Activated B cell treated with CpG ODN at 0.5 μM for 24 hours (primary cell): ENCODE results near the gene RRP1. TPM values are rescaled to one million over a fixed set of nuclear protein-coding genes. Genes with fewer than 3 reads are reported as not detected.

ENCODE experiments used
- ATAC-seq: fragments of 200-7000 bp; cut with Tn5 transposase; one replicate; pipeline ENCODE4 v1.10.0; 2021; ENCODE audit warnings: low read depth, mild to moderate bottlenecking, moderate library complexity
- CTCF ChIA-PET: fragments of 350-600 bp; sonication (Branson Sonifier 250); formaldehyde crosslinking; loops from one replicate; lab custom pipeline; 2021; ENCODE audit warnings: antibody characterized with exemption; lab: Charles Lee
- POLR2A ChIA-PET: fragments of 350-600 bp; sonication (Branson Sonifier 250); formaldehyde crosslinking; loops from one replicate; lab custom pipeline; 2021; ENCODE audit warnings: antibody characterized with exemption; lab: Charles Lee
- DNase-seq: peaks from one replicate; pipeline ENCODE4 v3.0.0; 2022
- H3K27ac Mint-ChIP-seq: one replicate; pipeline ENCODE4 v1.8.0; 2020; ENCODE audit warnings: mixed read lengths
- H3K27me3 Mint-ChIP-seq: one replicate; pipeline ENCODE4 v1.8.0; 2021; ENCODE audit warnings: mixed read lengths
- H3K36me3 Mint-ChIP-seq: one replicate; pipeline ENCODE4 v1.8.0; 2021; ENCODE audit warnings: low read depth, mixed read lengths
- H3K4me1 Mint-ChIP-seq: one replicate; pipeline ENCODE4 v1.8.0; 2021; ENCODE audit warnings: mixed read lengths
- H3K4me3 Mint-ChIP-seq: one replicate; pipeline ENCODE4 v1.8.0; 2020; ENCODE audit warnings: mild to moderate bottlenecking, mixed read lengths
- H3K9me3 Mint-ChIP-seq: one replicate; pipeline ENCODE4 v1.8.0; 2020; ENCODE audit warnings: mixed read lengths
- CTCF ChIP-seq: fragments of 200-600 bp; IDR thresholded peaks from one replicate; pipeline ENCODE4 v1.8.0; 2022; ENCODE audit warnings: antibody characterized with exemption, mild to moderate bottlenecking
- intact Hi-C: fragments of 100-400 bp; cut with micrococcal nuclease; formaldehyde crosslinking; loops from one replicate; pipeline ENCODE4 v1.15.1; 2024
- total RNA-seq: library from RNA; stranded (reverse); gene quantifications from 2 replicates; pipeline ENCODE4 v1.2.3, GENCODE V29; 2022

The RRP1 gene
- total RNA-seq, 1 donor from 2014 or later = 36.8 TPM

GRCh38 chr21:43827015-43827611 is 37.7 kb downstream of the RRP1 start:
- DNase-seq (no peak), ATAC-seq (no peak)
- H3K4me1 Mint-ChIP-seq = no peaks in the 10 kb centered on the region
- H3K27me3 Mint-ChIP-seq = peaks cover 7% of the 10 kb centered on the region
- H3K27ac Mint-ChIP-seq = no peak overlapping the region
- H3K36me3 Mint-ChIP-seq = no peaks in the 10 kb centered on the region
- ChIA-PET CTCF (no interaction called here), POLR2A (interaction anchor here (1.0 kb wide), 1 partner anchor 8 kb away, joined by 3 read pairs; no protein-coding TSS in a partner anchor)
- H3K4me3 Mint-ChIP-seq = no peak overlapping the region
- TF ChIP-seq CTCF = no peak
- H3K9me3 Mint-ChIP-seq = no peaks in the 10 kb centered on the region
- intact Hi-C loops = no loop called here

GRCh38 chr21:43829161-43829560 is 39.8 kb downstream of the RRP1 start:
- DNase-seq (no peak), ATAC-seq (no peak)
- intact Hi-C loops = no loop called here
- H3K27me3 Mint-ChIP-seq = peaks cover 17% of the 10 kb centered on the region
- no peaks in the 10 kb centered on the region for H3K9me3 Mint-ChIP-seq
- no peaks in the 10 kb centered on the region for H3K4me1 Mint-ChIP-seq
- ChIA-PET POLR2A (no interaction called here), CTCF (no interaction called here)
- no peak overlapping the region for H3K4me3 Mint-ChIP-seq
- H3K27ac Mint-ChIP-seq = no peak overlapping the region
- no peaks in the 10 kb centered on the region for H3K36me3 Mint-ChIP-seq
- no peak for TF ChIP-seq CTCF

GRCh38 chr21:43829575-43830119 is 40.3 kb downstream of the RRP1 start:
- no peak for DNase-seq
- Mint-ChIP-seq H3K36me3 (no peaks in the 10 kb centered on the region), H3K27ac (no peak overlapping the region), H3K4me1 (no peaks in the 10 kb centered on the region), H3K4me3 (no peak overlapping the region), H3K27me3 (peaks cover 19% of the 10 kb centered on the region), H3K9me3 (no peaks in the 10 kb centered on the region)
- TF ChIP-seq CTCF = no peak
- intact Hi-C loops = no loop called here
- CTCF ChIA-PET = no interaction called here
- no peak for ATAC-seq
- POLR2A ChIA-PET = no interaction called here

GRCh38 chr21:43832158-43832550 is 42.8 kb downstream of the RRP1 start:
- H3K9me3 Mint-ChIP-seq = no peaks in the 10 kb centered on the region
- H3K4me3 Mint-ChIP-seq = no peak overlapping the region
- peaks cover 32% of the 10 kb centered on the region for H3K27me3 Mint-ChIP-seq
- DNase-seq (no peak), ATAC-seq (no peak)
- no peaks in the 10 kb centered on the region for H3K36me3 Mint-ChIP-seq
- ChIA-PET CTCF (no interaction called here), POLR2A (no interaction called here)
- H3K4me1 Mint-ChIP-seq = no peaks in the 10 kb centered on the region
- no peak overlapping the region for H3K27ac Mint-ChIP-seq
- intact Hi-C loops = no loop called here
- no peak for TF ChIP-seq CTCF

GRCh38 chr21:43832648-43833047 is 43.3 kb downstream of the RRP1 start:
- peaks cover 34% of the 10 kb centered on the region for H3K27me3 Mint-ChIP-seq
- ChIA-PET CTCF (no interaction called here), POLR2A (no interaction called here)
- no peak overlapping the region for H3K27ac Mint-ChIP-seq
- H3K9me3 Mint-ChIP-seq = no peaks in the 10 kb centered on the region
- H3K4me3 Mint-ChIP-seq = no peak overlapping the region
- ATAC-seq (no peak), DNase-seq (no peak)
- no peak for TF ChIP-seq CTCF
- no peaks in the 10 kb centered on the region for H3K36me3 Mint-ChIP-seq
- intact Hi-C loops = no loop called here
- H3K4me1 Mint-ChIP-seq = no peaks in the 10 kb centered on the region
